Measurements from ENCODE around the gene MITF.

MITF gene

DNA sequence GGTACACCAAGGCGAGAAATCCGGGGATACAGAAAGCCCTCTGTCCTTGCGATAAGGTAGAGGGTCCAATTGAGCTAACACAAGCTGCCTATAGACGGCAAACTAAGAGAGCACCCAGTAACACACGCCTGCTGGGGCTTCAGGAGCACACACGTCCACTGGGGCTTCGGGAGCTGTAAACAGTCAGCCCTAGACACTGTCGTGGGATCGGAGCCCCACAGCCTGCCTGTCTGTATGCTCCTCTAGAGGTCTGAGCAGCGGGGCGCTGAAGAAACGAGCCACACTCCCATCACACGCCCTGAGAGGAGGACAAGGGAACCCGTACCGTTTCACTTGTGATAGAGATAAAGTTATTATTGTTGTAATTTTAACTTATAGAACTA lies 260.8 kb downstream of the MITF start:
- in situ Hi-C loops (cut with HindIII; ENCODE audit: low sequenced_read_pairs) = no loop called here

DNA sequence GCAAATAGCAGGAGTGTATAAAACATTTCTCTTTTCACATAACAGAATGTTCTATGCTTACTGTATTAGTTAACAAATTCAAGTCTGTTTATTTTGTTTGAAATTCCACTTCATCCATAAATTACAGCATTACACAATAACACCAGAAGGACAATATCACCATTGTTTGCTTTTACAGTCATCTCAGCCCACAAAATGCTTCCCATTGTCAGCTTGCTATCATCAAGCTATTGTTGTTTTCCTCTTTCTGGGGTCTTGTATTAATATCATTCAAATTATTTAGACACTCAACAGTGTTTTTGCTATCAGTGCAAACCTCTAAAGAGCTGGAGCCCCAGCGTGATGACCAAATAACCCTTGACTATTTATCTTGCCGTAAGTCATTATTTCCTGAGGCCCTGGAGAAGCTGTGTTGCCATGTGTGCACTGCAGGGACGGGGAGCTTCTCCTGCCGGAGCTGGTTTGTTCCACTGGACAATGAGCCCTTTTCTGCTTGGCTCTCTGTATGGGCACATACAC lies 261.4 kb downstream of the MITF start:
- in situ Hi-C loops (cut with HindIII; ENCODE audit: low sequenced_read_pairs) = no loop called here

DNA sequence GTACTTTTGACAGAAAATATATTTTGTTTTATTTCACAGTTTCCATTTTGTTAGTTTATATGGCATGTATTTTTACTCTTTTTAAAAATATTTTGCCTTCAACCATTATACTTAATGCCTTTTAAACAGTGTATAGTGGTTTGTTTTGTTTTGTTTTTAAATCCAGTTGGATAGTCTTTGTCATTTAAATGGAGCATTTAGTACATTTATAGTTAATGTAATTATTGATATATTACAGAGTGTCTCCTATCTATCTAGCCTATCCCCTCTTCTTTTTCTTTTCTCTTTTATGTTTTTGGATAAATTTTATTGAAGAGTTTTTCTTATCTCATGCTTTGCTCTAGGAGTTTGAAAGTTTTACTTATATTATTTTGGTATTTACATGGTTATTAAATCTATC lies 263.9 kb downstream of the MITF start:
- in situ Hi-C loops (cut with HindIII; ENCODE audit: low sequenced_read_pairs) = no loop called here

DNA sequence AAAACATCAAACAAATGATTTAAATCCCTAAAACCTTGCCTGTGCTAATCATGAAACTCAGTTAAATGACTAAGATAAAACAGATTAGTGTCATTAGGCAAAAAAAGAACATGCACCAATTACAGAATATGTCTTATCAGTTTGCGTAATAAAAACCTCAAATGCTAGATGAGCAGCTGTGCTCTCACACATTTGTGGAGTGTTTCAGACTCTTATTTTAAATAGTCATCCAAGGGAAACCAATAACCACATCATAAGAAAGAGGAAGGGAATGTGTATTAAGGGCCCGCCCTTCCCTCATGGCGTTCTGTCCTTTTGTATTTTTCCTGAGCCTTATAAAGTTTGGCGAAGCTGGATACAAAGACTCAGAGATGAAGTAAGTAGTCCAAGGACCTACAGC lies 266.8 kb downstream of the MITF start:
- in situ Hi-C loops (cut with HindIII; ENCODE audit: low sequenced_read_pairs) = no loop called here

- in situ Hi-C loops (cut with HindIII; ENCODE audit: low sequenced_read_pairs) = no loop called here
These were observed 271.1 kb downstream of the MITF start for GRCh38 chr3:70010346-70010745.

- in situ Hi-C loops (cut with HindIII; ENCODE audit: low sequenced_read_pairs) = no loop called here
These were observed 272.3 kb downstream of the MITF start for GRCh38 chr3:70011582-70011981.
